ENCODE data around the gene STKLD1.

Gene STKLD1

DNA sequence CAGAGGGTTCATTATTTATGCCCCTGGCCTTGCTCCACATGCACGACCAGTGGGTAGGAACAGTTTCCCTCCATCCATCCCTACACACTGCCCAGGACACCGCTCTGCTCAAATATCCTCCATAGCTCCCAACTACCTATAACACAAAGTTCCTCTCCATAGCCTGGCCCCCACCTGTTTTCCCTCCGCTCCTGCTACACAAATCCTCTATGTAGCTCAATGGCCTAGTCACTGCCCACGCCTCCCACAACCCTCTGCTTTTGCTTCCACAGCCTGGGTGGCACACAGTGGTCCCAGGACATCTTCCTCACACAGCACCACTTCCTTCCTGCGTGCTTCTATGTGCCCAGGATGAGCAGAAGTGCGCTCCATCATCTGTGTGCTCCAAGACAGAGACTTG, 21.2 kb downstream of the STKLD1 start:
- CTCF ChIA-PET = interaction anchor here (0.8 to 1.7 kb wide), 3 partner anchors 13 to 89 kb away, joined by 3 to 4 read pairs (median 4); no protein-coding TSS in a partner anchor
- POLR2A ChIA-PET = no interaction called here

DNA sequence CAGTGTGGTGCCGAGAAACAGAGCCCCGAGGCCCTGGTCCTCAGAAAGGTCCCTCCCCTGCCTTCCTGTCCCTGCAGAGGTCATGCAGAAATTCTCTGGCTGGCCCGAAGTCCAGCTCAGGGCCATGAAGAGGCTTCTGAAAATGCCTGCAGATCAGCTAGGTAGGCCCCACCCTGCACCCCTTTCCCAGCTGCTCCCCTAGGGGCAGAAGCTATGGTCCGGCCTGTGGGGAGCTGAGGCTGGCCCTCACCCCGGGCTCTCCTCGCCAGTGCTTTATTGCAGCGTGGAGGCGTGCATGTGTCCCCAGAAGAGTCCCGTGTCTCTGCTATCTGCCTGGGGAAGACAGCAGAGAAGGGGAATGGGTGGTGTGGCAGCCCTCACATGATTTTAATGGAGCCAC, 21.7 kb downstream of the STKLD1 start:
- ChIA-PET CTCF (interaction anchor here (0.7 to 1.2 kb wide), 2 partner anchors 11 to 23 kb away, joined by 3 to 5 read pairs; no protein-coding TSS in a partner anchor), POLR2A (no interaction called here)
- no peak for DNase-seq (ENCODE audit: low read depth, low spot score)
- no peak overlapping the region for H3K4me3 ChIP-seq (ENCODE audit: low read depth, low read length)
- TF ChIP-seq, protein P1, sequence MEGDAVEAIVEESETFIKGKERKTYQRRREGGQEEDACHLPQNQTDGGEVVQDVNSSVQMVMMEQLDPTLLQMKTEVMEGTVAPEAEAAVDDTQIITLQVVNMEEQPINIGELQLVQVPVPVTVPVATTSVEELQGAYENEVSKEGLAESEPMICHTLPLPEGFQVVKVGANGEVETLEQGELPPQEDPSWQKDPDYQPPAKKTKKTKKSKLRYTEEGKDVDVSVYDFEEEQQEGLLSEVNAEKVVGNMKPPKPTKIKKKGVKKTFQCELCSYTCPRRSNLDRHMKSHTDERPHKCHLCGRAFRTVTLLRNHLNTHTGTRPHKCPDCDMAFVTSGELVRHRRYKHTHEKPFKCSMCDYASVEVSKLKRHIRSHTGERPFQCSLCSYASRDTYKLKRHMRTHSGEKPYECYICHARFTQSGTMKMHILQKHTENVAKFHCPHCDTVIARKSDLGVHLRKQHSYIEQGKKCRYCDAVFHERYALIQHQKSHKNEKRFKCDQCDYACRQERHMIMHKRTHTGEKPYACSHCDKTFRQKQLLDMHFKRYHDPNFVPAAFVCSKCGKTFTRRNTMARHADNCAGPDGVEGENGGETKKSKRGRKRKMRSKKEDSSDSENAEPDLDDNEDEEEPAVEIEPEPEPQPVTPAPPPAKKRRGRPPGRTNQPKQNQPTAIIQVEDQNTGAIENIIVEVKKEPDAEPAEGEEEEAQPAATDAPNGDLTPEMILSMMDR (IDR thresholded peaks at IDR 0.05; ENCODE audit: insufficient read depth, low read length, missing control alignments) = no peak

More for the DNA sequence above, 21.2 kb downstream of the STKLD1 start:
- no peak for DNase-seq (ENCODE audit: low read depth, low spot score)
- TF ChIP-seq, protein P1 (IDR thresholded peaks at IDR 0.05; ENCODE audit: insufficient read depth, low read length, missing control alignments) = no peak
- H3K4me3 ChIP-seq (ENCODE audit: low read depth, low read length) = no peak overlapping the region

DNA sequence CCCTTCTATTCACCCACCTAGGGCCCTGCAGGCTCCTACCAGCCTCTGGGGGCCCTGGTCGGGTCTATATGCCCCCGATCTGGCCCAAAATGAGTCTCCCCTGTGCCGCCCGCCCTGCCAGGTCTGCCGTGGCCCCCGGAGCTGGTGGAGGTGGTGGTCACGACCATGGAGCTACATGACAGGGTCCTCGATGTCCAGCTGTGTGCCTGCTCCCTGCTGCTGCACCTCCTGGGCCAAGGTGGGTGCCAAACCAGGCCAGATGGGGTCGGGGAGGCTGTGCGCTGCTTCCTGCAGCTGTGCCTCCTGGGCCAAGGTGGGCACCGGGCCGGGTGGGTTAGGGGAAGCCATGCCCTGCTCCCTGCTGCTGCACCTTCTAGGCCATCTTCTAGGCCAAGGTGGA, 24.1 kb downstream of the STKLD1 start:
- no peak for DNase-seq (ENCODE audit: low read depth, low spot score)
- ChIA-PET POLR2A (no interaction called here), CTCF (interaction anchor here (1.0 to 1.4 kb wide), 4 partner anchors 9 to 86 kb away, joined by 3 to 5 read pairs (median 4); no protein-coding TSS in a partner anchor)
- TF ChIP-seq, protein P1 (IDR thresholded peaks at IDR 0.05; ENCODE audit: insufficient read depth, low read length, missing control alignments) = no peak
- H3K4me3 ChIP-seq (ENCODE audit: low read depth, low read length) = no peak overlapping the region

DNA sequence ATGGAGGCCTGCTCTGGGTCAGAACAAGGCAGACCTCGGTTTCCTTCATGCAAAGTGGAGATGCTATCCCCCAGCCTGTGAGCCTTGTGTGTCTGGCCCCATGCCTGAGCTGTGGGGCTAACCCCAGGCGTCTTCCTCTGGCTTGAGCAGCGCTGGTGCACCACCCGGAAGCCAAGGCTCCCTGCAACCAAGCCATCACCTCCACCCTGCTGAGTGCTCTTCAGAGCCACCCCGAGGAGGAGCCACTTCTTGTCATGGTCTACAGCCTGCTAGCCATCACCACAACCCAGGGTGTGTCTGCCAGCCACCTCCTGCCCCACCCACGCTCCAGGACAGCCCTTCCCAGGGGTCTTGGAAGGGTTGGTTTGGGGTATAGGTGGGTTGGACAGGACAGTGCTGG, 25.4 kb downstream of the STKLD1 start:
- ChIA-PET POLR2A (no interaction called here), CTCF (interaction anchor here (1.2 to 2.7 kb wide), 4 partner anchors 9 to 85 kb away, joined by 3 to 8 read pairs (median 6); no protein-coding TSS in a partner anchor)
- no peak overlapping the region for H3K4me3 ChIP-seq (ENCODE audit: low read depth, low read length)
- no peak for DNase-seq (ENCODE audit: low read depth, low spot score)
- TF ChIP-seq, protein P1 (IDR thresholded peaks at IDR 0.05; ENCODE audit: insufficient read depth, low read length, missing control alignments) = no peak

DNA sequence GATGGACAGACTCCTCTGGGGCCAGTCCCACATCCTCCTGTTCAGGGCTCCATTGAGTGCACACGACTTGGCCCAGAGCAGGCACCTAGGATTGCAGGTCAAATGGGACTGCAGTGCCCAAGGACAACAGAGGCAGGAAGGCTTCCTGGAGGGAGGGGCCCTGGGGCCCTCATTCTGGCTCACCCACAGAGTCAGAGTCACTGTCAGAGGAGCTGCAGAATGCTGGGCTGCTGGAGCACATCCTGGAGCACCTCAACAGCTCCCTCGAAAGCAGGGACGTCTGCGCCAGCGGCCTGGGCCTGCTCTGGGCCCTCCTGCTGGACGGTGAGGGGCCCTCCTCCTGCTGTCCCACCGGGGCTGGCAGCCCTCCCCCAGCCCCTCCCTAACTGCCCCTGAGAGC, 26.5 kb downstream of the STKLD1 start:
- TF ChIP-seq, protein P1 (IDR thresholded peaks at IDR 0.05; ENCODE audit: insufficient read depth, low read length, missing control alignments) = no peak
- no peak overlapping the region for H3K4me3 ChIP-seq (ENCODE audit: low read depth, low read length)
- CTCF ChIA-PET = interaction anchor here (0.6 to 2.7 kb wide), 7 partner anchors 8 to 84 kb away, joined by 3 to 8 read pairs (median 4); no protein-coding TSS in a partner anchor
- POLR2A ChIA-PET = no interaction called here
- no peak for DNase-seq (ENCODE audit: low read depth, low spot score)

DNA sequence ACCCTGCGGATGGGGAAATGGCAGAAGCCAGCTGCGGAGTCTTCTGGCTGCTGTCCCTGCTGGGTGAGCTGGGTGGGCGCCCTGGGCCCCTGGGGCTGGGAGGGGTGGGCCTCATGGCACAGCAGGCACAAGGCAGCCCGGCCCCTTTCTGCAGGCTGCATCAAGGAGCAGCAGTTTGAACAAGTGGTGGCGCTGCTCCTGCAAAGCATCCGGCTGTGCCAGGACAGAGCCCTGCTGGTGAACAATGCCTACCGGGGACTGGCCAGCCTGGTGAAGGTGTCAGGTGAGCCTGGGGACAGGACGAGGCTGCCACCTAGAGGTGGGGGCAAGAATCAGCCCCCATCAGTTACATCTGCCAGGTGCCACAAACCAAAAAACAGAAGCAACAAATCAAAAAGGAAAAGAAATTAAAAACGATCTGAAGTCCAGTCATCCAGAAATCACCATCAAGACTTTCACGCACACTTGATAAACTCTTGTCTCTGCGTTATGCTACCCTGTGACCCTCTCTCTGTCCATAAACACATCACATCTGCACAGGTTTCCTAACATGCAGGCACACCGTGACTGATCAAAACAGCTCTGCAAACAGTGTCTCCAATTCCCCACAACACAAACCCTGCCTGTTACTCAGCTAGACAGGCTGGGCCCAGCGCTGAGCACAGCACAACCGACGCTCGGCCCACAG, 27.7 kb downstream of the STKLD1 start:
- CTCF ChIA-PET = interaction anchor here (1.2 to 3.5 kb wide), 5 partner anchors 8 to 83 kb away, joined by 4 to 31 read pairs (median 5); partner anchors contain the start of gene REXO4
- POLR2A ChIA-PET = interaction anchor here (0.5 kb wide), 1 partner anchor 27 kb away, joined by 3 read pairs; no protein-coding TSS in a partner anchor
- TF ChIP-seq, protein P1 (IDR thresholded peaks at IDR 0.05; ENCODE audit: insufficient read depth, low read length, missing control alignments) = peak; percentile 27
- H3K4me3 ChIP-seq (ENCODE audit: low read depth, low read length) = no peak overlapping the region
- DNase-seq (ENCODE audit: low read depth, low spot score) = no peak

Measured in AG04449 (cell line).